ENCODE measurements around the gene STK39.

DNA sequence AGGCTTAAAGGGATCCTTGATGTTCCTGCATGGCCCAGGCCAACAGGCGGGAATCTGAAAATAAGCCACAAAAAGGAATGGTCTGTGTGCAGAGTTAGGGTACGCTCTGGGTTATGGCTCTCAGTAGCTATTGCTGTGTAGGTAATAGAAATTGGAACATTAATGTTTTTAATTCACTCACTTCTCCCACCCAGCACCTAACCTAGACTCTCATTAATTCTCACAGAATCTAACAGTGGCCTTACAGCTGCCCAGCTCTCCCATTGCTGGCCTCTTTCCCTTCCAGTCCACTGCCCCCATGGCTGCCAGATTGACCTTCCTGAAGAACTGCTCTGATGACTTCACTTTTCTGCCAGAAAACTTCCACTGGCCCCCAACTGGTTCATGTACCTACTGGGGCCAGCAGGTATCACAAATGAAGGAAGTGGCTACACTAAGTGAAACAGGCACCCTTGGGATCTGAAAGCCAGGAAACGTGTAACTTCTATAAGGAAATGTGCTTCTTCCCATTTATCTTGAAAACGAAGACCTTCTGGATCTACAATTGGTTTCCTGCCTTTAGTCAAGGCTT is 315.2 kb downstream of the STK39 start:
- TF ChIP-seq EZH2phosphoT487 (IDR thresholded peaks at IDR 0.05; ENCODE audit: insufficient read depth, low read depth) (no peak), EZH2 (IDR thresholded peaks at IDR 0.05; ENCODE audit: insufficient read depth, poor library complexity, severe bottlenecking) (no peak)

Data from GM23248 (cell line).